ENCODE measurements around the gene AVEN.
"Not testable (repeated sequence)": the region's sequence is repeated elsewhere in the genome, so short reads cannot be mapped to it uniquely, and the experiment has no call there.

AVEN gene

DNA sequence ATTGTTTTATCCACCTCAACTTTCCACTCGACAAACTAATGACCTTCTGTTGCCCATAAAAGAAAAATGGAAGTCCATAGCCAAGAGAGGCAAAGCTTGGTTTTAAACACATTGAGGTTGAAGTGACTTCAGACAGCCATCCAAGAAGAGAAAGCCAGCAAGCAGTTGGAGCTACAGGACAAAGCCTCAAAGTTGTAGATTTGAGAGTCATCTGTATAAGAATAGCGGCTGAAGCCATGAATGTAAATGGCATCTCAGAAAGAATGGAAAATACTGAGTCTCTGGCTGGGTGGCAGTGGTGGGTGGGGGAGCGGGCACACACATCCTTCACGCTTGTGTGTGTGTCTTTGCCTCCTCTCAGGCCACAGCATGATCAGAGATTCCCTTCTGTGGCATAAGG, 194.8 kb downstream of the AVEN start:
- no peak for DNase-seq

DNA sequence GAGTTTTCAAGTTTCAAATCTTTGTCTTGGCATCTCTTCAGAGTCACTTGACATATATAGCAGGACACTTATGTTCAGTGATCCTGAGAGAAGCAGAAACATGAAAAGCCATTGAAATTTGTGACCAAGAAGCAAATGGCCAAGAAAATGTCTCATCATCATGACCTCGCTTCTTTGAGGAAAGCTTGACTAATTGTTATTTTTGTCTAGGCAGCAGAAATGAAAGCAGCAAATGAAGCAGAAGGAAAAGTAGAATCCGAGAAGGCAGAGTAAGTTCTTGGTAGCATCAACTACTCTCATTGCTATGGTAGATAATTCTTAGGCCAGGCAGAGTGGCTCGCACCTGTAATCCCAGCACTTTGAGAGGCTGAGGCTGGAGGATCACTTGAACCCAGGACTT, 198.4 kb downstream of the AVEN start:
- DNase-seq = no peak

DNA sequence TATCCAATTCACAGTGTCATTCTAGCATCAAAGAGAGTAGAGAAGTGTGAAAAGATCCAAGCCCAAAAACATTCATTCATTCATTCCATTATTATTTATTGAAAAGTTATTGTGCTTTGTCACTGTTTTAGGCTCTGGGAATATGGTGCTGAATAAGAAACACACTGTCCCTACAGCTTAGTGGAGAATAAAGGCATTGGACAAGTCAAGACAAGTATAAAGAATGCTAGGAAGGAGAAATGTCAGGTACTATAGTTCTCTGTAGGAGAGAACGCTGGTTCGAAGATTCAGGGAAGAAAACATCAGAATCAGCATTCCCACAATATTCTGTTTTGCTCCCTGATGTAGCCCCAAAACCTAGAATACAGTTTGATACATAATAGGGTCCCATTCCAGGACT, 199.5 kb downstream of the AVEN start:
- no peak for DNase-seq

DNA sequence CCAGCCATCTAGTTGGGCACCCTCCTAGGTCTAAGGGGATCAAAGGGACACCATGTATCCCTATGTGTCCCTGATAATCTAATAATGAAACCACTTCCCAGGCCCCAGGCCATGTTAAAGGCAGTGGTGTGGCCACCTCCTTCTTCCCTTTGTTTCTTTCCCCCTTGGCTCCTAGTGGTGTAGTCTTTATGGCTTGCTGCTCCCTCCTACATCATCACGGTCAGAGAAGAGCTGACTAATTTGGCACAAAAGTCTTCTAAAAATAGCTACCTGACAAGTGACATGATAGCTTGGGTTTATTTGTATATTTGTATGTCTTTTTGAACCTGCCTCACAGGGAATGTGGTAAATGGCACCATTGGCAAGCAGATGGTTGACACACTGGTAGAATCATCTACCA, 201.7 kb downstream of the AVEN start:
- no peak for DNase-seq

DNA sequence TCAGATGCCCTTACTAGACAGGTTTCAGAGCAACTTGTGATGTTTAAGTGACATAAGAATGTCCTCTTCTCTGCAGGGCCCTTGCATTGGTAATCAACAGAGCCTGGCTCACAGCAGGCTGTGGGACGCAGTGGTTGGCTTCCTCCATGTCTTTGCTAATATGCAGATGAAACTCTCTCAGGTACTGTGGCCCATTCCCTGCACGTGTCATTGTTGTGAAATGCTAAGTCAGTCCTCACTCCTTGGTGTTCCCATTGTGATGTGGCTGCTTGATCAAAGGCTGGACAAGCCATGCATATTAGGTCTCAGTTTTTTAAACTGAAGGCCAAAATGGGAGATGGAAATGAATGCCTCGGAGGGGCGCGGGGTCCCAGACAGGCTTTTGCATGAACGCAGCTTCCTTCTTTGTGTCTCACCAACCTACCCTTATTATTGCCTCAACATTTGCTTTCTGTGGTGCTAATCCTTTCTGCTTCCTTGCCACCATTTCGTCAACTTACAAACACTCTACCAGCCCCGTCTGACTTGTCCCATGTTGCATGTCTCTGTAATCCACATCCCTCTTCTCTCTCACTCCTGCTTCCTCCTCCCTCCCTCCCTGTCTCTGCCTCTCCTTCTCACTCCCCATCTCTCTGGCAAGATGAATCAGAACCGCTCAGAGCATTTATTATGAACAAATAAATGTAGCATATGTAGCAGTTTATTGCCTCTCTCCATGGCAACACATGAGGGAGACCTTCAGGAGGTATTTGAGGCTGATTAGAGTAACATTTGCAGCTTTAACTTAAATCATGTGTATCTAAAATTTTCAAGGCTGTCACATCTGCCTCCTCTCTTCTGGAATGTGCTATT, 203.9 kb downstream of the AVEN start:
- DNase-seq = no peak

DNA sequence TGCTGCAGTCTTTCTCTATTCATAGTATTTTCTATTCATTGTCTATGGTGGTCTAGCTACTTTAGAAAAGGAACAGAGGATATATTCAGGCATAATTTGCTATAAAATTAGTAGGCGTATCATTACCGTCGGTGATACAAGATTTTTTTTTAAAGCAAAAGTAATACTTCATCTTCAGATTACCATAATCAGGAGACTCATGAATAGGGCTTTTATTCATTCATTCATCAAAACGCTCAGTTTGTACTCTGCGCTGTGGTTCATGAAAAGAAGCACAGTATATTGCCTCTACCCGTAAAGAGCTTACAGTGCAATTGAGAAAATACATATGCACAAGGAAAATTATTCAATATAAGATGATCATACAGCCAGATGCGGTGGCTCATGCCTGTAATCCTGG, 207.4 kb downstream of the AVEN start:
- DNase-seq = no peak

DNA sequence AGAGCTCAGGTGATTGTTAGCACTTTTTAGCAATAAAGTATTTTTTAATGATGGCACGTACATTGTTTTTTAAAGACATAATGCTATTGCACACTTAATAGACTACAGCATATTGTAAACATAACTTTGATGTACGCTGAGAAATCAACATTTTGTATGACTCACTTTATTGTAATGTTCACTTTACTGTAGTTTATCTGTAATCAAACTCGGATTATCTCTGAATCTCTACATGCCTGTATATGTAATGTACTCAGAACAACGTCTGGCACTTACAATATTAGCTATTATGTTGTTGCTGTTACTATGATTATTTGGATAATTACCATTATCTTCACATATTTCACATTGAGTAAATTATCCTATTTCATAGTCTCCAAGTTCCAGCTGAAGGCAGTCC, 208.7 kb downstream of the AVEN start:
- no peak for DNase-seq

DNA sequence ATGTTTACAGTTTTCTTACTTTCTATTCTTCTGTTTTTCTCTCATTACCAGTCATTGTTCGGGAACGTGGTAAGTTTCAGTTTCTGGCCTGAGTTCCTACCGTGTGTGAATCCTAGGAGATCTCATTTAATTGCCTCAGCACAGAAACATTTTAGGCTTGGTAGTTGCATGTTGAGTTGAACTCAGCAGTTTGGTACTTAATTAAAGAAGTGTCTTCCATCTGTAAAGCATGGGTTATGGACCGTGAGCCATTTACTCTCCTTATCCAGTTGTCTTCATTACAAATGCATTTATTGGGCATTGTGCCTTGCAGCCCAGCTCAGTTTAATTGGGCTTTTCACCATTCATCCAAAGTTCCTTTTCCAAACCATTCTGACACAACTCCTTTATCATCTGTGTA, 212.8 kb downstream of the AVEN start:
- DNase-seq = no peak

DNA sequence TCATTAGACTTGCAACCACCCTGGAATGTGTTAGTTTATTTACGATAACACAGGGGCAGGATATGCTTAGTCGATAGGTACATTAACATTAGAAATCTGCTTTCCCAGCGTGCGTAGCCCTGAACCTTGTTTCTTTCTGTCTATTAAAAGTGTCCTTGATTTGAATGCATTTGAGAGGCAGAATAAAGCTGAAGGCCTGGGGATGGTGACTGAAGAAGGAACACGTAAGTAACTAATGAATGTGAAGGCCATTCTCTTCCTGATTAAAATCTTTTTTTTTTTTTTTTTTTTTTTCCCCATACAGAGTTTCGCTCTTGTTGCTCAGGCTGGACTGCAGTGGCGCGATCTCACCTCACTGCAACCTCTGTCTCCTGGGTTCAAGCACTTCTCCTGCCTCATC, 213.6 kb downstream of the AVEN start:
- DNase-seq = no peak

DNA sequence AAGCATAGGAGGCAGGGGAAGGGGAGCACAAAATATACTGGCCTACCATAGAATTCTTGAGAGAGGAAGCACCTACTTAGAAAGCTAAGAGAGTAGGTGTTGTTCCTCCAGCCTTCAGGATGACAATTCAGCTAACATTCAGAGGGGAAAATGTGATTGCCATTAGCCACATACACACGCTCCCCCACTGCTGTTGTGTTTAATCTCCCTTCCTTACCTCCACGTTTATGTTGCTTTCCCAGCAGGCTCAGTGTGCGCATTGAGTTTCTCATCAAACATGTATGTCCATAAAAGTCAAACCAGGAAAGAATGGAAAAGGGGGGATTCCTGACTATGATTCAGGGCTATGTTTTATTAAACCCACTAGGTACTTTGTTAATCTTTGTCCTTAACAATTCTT, 215.9 kb downstream of the AVEN start:
- no peak for DNase-seq

DNA sequence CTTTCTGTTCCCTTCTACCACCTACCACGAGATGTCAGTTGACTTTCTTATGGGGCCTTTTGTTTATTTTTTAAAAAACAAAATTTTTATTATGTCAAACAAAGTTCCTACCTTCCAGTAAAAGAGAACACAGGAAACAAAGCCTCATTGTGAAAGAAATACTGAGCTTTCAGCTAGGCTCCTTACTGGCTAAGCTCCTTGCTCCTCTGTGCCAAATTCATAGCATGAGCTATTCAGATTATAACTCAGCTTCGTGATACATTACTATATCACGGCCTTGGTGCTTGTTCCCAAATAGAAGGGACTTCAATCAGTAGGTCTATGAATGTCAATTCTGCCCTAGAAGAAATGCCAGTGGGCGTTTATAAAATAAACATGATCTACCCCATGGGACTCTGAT, 216.5 kb downstream of the AVEN start:
- DNase-seq = no peak

DNA sequence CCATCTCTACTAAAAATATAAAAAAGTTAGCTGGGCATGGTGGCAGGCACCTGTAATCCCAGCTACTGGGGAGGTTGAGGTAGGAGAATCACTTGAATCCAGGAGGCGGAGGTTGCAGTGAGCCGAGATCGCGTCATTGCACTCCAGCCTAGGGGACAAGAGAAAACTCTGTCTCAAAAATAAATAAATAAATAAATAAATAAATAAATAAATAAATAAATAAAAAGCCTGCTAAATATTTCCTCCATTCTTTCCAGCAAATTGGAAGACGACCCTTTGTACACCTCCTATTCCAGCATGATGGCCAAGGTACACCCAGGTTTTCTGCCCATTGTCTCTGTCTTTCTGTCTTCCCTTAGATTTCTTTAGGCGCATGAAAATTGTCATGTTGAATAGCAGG, 219.5 kb downstream of the AVEN start:
- not testable (repeated sequence) for DNase-seq

All from activated CD4-positive, alpha-beta T cell treated with anti-CD3 and anti-CD28 coated beads for 48 hours (primary cell).